WTC11 (cell line): ENCODE data around the gene LHFPL6. TPM values are rescaled to one million over a fixed set of nuclear protein-coding genes. Genes with fewer than 3 reads are reported as not detected.

Source experiments
- ATAC-seq: fragments of 200-7000 bp; cut with Tn5 transposase; 2 replicates; pipeline ENCODE4 v1.10.0; 2021; ENCODE audit warnings: mild to moderate bottlenecking, moderate library complexity
- CTCF ChIA-PET: fragments of 300-600 bp; sonication (Branson Sonifier 250); formaldehyde crosslinking; loops from one replicate; lab custom pipeline; 2021; ENCODE audit warnings: antibody characterized with exemption; lab: Charles Lee
- POLR2A ChIA-PET: fragments of 350-600 bp; sonication (Branson Sonifier 250); formaldehyde crosslinking; loops from one replicate; lab custom pipeline; 2021; ENCODE audit warnings: antibody characterized with exemption; lab: Charles Lee
- DNase-seq: peaks from one replicate; pipeline ENCODE4 v3.0.0; 2021; ENCODE audit warnings: low spot score
- H3K27ac Mint-ChIP-seq: 2 replicates; pipeline ENCODE4 v1.8.0; 2021; ENCODE audit warnings: mixed read lengths
- H3K27me3 Mint-ChIP-seq: 2 replicates; pipeline ENCODE4 v1.8.0; 2021; ENCODE audit warnings: low read depth, mild to moderate bottlenecking, moderate library complexity, mixed read lengths
- H3K36me3 Mint-ChIP-seq: 2 replicates; pipeline ENCODE4 v1.8.0; 2021; ENCODE audit warnings: mixed read lengths
- H3K4me1 Mint-ChIP-seq: 2 replicates; pipeline ENCODE4 v1.8.0; 2022; ENCODE audit warnings: mixed read lengths
- H3K4me3 Mint-ChIP-seq: 2 replicates; pipeline ENCODE4 v1.8.0; 2021; ENCODE audit warnings: mild to moderate bottlenecking, moderate library complexity, mixed read lengths
- H3K9me3 Mint-ChIP-seq: 2 replicates; pipeline ENCODE4 v1.8.0; 2021; ENCODE audit warnings: mixed read lengths
- ERG ChIP-seq: fragments of 250-450 bp; sonication (Bioruptor Pico); IDR thresholded peaks from 2 replicates; pipeline ENCODE4 v1.8.0; 2021; ENCODE audit warnings: mild to moderate bottlenecking
- FOXJ3 ChIP-seq: sonication (generic); formaldehyde crosslinking; IDR thresholded peaks from 2 replicates; pipeline ENCODE4 v1.9.0; 2021; ENCODE audit warnings: missing genetic modification reagents, mild to moderate bottlenecking, borderline replicate concordance
- GABPB1 ChIP-seq: sonication (generic); formaldehyde crosslinking; IDR thresholded peaks from 2 replicates; pipeline ENCODE4 v1.8.1; 2023; ENCODE audit warnings: mild to moderate bottlenecking, missing genetic modification reagents
- JUN ChIP-seq: sonication (generic); formaldehyde crosslinking; IDR thresholded peaks from 2 replicates; pipeline ENCODE4 v1.8.0; 2023; ENCODE audit warnings: mild to moderate bottlenecking, missing genetic modification reagents
- NFATC4 ChIP-seq: fragments of 250-450 bp; sonication (Bioruptor Pico); IDR thresholded peaks from 2 replicates; pipeline ENCODE4 v1.9.0; 2021; ENCODE audit warnings: mild to moderate bottlenecking
- NFE2L1 ChIP-seq: sonication (generic); formaldehyde crosslinking; IDR thresholded peaks from 2 replicates; pipeline ENCODE4 v1.8.1; 2023; ENCODE audit warnings: missing genetic modification reagents
- NR1H2 ChIP-seq: sonication (generic); formaldehyde crosslinking; IDR thresholded peaks from 2 replicates; pipeline ENCODE4 v1.9.0; 2021; ENCODE audit warnings: mild to moderate bottlenecking, moderate library complexity, missing genetic modification reagents
- OVOL2 ChIP-seq: fragments of 250-450 bp; sonication (Bioruptor Pico); IDR thresholded peaks from 2 replicates; pipeline ENCODE4 v1.9.0; 2021; ENCODE audit warnings: mild to moderate bottlenecking, borderline replicate concordance
- SOX15 ChIP-seq: fragments of 250-450 bp; sonication (Bioruptor Pico); IDR thresholded peaks from 2 replicates; pipeline ENCODE4 v1.9.0; 2021; ENCODE audit warnings: mild to moderate bottlenecking
- ZNF512 ChIP-seq: sonication (generic); formaldehyde crosslinking; IDR thresholded peaks from 2 replicates; pipeline ENCODE4 v1.8.1; 2022; ENCODE audit warnings: missing genetic modification reagents, borderline replicate concordance
- ZNF532 ChIP-seq: fragments of 250-450 bp; sonication (Bioruptor Pico); IDR thresholded peaks from 2 replicates; pipeline ENCODE4 v1.9.0; 2021; ENCODE audit warnings: mild to moderate bottlenecking, borderline replicate concordance
- total RNA-seq: library from RNA; stranded (reverse); gene quantifications from 3 replicates; pipeline ENCODE4 v1.2.3, GENCODE V29; 2021
- TF ChIP-seq, protein P1 (sequence below): sonication (generic); formaldehyde crosslinking; IDR thresholded peaks from 2 replicates; pipeline ENCODE4 v1.8.1; 2022; ENCODE audit warnings: mild to moderate bottlenecking, missing genetic modification reagents, moderate library complexity, borderline replicate concordance
- TF ChIP-seq, protein P2 (sequence below): sonication (generic); formaldehyde crosslinking; IDR thresholded peaks from 2 replicates; pipeline ENCODE4 v1.8.1; 2022; ENCODE audit warnings: low read depth, mild to moderate bottlenecking, moderate library complexity, missing genetic modification reagents, borderline replicate concordance

The LHFPL6 gene
- total RNA-seq, 1 experiment from 2014 or later, result 4.5 TPM

DNA sequence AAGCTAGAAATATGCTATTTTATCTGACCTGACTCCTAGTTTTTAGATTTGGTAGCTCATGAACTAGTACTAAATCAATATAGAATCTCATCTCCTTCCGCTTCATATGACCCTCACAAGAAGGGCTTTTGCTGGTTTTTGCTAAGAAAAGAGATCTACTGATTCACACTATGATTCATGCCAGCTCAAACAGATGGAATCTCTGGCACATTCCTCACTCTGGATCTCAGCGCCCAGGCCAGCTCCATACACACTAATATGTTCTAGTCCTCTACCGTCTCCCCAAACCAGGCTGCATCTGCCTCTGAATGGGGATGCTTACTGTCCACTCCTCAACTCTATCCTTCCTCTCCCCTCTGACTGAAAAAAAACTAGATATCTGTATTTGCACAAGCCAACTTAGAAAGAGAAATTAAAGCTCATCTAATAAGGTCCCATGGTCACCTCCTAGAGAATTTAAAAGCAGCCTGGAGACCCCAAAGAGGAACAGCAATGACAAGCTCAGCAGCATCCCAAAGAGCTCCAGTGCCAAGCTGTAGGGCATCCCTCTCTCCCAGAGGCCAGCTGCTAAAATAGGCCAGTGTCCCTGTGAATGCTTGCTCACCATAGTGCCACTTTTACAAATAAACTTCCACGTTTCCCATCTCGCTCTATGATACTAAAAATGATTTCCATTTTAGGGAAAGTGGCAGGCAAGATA is 74.9 kb downstream of the LHFPL6 start:
- H3K27ac Mint-ChIP-seq, result no peak overlapping the region
- peaks cover 6% of the 10 kb centered on the region for H3K4me1 Mint-ChIP-seq
- TF ChIP-seq OVOL2 (no peak), ZNF512 (CRISPR knock-in tag) (no peak), SOX15 (CRISPR knock-in tag) (no peak), GABPB1 (CRISPR knock-in tag) (no peak), FOXJ3 (CRISPR knock-in tag) (no peak), NR1H2 (CRISPR knock-in tag) (no peak)
- TF ChIP-seq, protein P1, sequence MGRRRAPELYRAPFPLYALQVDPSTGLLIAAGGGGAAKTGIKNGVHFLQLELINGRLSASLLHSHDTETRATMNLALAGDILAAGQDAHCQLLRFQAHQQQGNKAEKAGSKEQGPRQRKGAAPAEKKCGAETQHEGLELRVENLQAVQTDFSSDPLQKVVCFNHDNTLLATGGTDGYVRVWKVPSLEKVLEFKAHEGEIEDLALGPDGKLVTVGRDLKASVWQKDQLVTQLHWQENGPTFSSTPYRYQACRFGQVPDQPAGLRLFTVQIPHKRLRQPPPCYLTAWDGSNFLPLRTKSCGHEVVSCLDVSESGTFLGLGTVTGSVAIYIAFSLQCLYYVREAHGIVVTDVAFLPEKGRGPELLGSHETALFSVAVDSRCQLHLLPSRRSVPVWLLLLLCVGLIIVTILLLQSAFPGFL, result no peak
- TF ChIP-seq, all 79 proteins: peak for 0
- POLR2A ChIA-PET, result no interaction called here
- no peaks in the 10 kb centered on the region for H3K9me3 Mint-ChIP-seq
- H3K36me3 Mint-ChIP-seq, result no peaks in the 10 kb centered on the region
- no peaks in the 10 kb centered on the region for H3K27me3 Mint-ChIP-seq
- DNase-seq (no peak), ATAC-seq (no peak)
- CTCF ChIA-PET, result no interaction called here
- H3K4me3 Mint-ChIP-seq, result no peak overlapping the region

DNA sequence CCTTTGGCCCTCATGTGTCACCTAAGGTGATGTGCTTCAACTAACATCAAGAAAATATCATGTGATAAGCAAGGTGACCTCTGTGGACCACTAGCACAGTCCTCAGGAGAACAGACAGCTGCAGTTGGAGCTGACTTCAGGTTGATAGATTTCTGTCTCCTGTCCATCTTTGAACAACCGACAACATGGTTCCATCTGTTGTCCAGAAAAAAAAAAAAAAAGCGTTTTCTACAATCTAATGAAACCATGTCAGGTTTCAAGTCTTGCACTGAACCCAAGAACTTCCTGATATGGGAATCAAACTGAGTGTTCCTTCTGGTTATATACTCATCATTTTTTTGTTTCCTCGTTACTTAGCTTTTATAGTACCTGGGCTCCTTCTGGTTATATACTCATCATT is 75.7 kb downstream of the LHFPL6 start:
- POLR2A ChIA-PET, result interaction anchor here (1.0 kb wide), 1 partner anchor 8 kb away, joined by 3 read pairs; no protein-coding TSS in a partner anchor
- no peaks in the 10 kb centered on the region for H3K36me3 Mint-ChIP-seq
- no peak overlapping the region for H3K4me3 Mint-ChIP-seq
- CTCF ChIA-PET, result no interaction called here
- TF ChIP-seq, protein P2, sequence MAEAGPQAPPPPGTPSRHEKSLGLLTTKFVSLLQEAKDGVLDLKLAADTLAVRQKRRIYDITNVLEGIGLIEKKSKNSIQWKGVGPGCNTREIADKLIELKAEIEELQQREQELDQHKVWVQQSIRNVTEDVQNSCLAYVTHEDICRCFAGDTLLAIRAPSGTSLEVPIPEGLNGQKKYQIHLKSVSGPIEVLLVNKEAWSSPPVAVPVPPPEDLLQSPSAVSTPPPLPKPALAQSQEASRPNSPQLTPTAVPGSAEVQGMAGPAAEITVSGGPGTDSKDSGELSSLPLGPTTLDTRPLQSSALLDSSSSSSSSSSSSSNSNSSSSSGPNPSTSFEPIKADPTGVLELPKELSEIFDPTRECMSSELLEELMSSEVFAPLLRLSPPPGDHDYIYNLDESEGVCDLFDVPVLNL (CRISPR knock-in tag), result no peak
- TF ChIP-seq NFATC4 (CRISPR knock-in tag) (no peak), NFE2L1 (no peak), ZNF532 (no peak), ZNF512 (CRISPR knock-in tag) (no peak), ERG (CRISPR knock-in tag) (no peak), JUN (CRISPR knock-in tag) (no peak)
- H3K4me1 Mint-ChIP-seq, result peaks cover 6% of the 10 kb centered on the region
- H3K9me3 Mint-ChIP-seq, result no peaks in the 10 kb centered on the region
- H3K27me3 Mint-ChIP-seq, result no peaks in the 10 kb centered on the region
- ATAC-seq (no peak), DNase-seq (no peak)
- no peak overlapping the region for H3K27ac Mint-ChIP-seq
